Right lobe of liver (tissue), 4 donors: ENCODE results near the gene WNK2.

Source experiments
- POLR2A ChIP-seq: fragments of 450-650 bp; IDR thresholded peaks from one replicate; pipeline ENCODE4 v1.6.1; 2017; ENCODE audit warnings: antibody characterized with exemption, mild to moderate bottlenecking
- TF ChIP-seq, protein P1 (sequence below), 4 donors: fragments of 200-600 bp in 3 of 4; fragments of 450-650 bp in 1 of 4; IDR thresholded peaks; one replicate each; pipeline versions ENCODE4 v1.5.1 to v1.8.0; 2016 to 2022; ENCODE audit warnings: antibody characterized with exemption in 4 of 4, mild to moderate bottlenecking in 2 of 4
- donor health status: DM: no; HTN: no; CAD: no.
- donor health status: DM: no; HTN: no; CAD: no.
- donor health status: DM: no; HTN: yes; CAD: no.

DNA sequence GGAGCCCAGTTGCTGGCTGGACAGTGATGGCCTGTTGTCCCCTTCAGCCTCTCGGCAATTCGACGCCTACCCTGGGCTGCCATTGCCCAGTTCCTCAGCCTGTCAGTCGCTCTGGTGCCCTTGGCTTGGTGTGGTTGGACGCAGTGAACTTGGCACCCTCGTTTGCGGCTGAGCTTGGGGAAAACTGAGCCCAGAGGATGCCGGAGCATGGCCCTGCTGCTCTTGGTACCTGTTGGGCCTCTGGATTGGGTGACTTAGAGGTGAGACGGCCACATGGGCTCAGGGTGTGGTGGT is 16.5 kb downstream of the WNK2 start:
- no peak for TF ChIP-seq POLR2A
- TF ChIP-seq, protein P1, sequence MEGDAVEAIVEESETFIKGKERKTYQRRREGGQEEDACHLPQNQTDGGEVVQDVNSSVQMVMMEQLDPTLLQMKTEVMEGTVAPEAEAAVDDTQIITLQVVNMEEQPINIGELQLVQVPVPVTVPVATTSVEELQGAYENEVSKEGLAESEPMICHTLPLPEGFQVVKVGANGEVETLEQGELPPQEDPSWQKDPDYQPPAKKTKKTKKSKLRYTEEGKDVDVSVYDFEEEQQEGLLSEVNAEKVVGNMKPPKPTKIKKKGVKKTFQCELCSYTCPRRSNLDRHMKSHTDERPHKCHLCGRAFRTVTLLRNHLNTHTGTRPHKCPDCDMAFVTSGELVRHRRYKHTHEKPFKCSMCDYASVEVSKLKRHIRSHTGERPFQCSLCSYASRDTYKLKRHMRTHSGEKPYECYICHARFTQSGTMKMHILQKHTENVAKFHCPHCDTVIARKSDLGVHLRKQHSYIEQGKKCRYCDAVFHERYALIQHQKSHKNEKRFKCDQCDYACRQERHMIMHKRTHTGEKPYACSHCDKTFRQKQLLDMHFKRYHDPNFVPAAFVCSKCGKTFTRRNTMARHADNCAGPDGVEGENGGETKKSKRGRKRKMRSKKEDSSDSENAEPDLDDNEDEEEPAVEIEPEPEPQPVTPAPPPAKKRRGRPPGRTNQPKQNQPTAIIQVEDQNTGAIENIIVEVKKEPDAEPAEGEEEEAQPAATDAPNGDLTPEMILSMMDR (IDR thresholded peaks at IDR 0.05) = no peak
